ENCODE results near the gene CNDP2.

DNA sequence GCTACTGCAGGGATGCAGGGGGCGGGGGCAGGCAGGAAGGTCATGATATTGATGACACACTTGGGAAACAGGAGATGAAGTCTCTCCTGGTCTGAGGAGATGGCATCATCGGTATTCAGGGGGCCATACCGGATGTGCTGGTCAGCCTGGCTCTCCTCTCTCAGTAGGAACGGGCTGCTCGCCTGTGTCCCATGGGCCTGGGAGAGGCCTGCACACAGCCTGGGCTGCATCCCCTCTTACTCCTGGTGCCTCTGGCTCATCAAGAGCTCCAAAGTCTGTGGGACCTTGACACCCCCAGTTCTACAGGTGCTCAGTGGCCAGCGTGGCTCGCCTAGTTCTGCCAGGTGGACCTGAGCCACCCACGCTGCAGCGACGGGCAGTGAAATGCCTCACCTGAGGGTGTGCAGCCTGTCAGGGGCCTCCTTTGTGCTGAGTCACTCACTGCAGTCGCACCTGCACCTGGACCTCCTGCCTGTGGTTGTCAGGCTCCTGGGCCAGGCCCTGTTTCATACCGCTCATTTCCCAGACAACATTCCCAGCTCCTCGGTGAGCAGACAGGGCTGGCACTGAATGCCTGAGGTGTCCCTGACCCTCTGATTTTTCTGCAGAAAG is 19.6 kb downstream of the CNDP2 start:
- TF ChIP-seq, protein P1, sequence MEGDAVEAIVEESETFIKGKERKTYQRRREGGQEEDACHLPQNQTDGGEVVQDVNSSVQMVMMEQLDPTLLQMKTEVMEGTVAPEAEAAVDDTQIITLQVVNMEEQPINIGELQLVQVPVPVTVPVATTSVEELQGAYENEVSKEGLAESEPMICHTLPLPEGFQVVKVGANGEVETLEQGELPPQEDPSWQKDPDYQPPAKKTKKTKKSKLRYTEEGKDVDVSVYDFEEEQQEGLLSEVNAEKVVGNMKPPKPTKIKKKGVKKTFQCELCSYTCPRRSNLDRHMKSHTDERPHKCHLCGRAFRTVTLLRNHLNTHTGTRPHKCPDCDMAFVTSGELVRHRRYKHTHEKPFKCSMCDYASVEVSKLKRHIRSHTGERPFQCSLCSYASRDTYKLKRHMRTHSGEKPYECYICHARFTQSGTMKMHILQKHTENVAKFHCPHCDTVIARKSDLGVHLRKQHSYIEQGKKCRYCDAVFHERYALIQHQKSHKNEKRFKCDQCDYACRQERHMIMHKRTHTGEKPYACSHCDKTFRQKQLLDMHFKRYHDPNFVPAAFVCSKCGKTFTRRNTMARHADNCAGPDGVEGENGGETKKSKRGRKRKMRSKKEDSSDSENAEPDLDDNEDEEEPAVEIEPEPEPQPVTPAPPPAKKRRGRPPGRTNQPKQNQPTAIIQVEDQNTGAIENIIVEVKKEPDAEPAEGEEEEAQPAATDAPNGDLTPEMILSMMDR (IDR thresholded peaks at IDR 0.05), result no peak
- no peak for TF ChIP-seq POLR2AphosphoS5 (IDR thresholded peaks at IDR 0.05)
